HUES64 (cell line): ENCODE measurements around the gene UBASH3B.

Experiments used
- H3K27ac ChIP-seq: 2 replicates; pipeline ENCODE4 v1.7.0; 2013; ENCODE audit warnings: low read depth, low read length, inconsistent platforms
- H3K27me3 ChIP-seq: 2 replicates; pipeline ENCODE4 v1.6.1; 2013; ENCODE audit warnings: mild to moderate bottlenecking, low read length; ENCODE audit not compliant: insufficient read depth
- H3K36me3 ChIP-seq: 2 replicates; pipeline ENCODE4 v1.6.1; 2013; ENCODE audit warnings: mild to moderate bottlenecking, low read length; ENCODE audit not compliant: insufficient read depth
- H3K4me1 ChIP-seq: 2 replicates; pipeline ENCODE4 v1.6.1; 2013; ENCODE audit warnings: mild to moderate bottlenecking, low read length, moderate library complexity; ENCODE audit not compliant: insufficient read depth
- H3K4me3 ChIP-seq: 2 replicates; pipeline ENCODE4 v1.5.1; 2013; ENCODE audit warnings: mild to moderate bottlenecking, low read length, moderate library complexity
- H3K9ac ChIP-seq: 2 replicates; pipeline ENCODE4 v1.6.1; 2013; ENCODE audit warnings: mild to moderate bottlenecking, low read depth, low read length
- H3K9me3 ChIP-seq: 2 replicates; pipeline ENCODE4 v1.6.1; 2013; ENCODE audit warnings: low read depth, low read length; ENCODE audit not compliant: insufficient read depth
- WGBS: fragments of 150-250, 120-280 bp; methylation state at CpG from one replicate; pipeline ENCODE4 v1.1.7; 2013; ENCODE audit warnings: missing lambda C conversion rate; 5-methylcytosine and 5-hydroxymethylcytosine counted together

UBASH3B gene

GRCh38 chr11:122807731-122808477 lies 152.4 kb downstream of the UBASH3B start:
- 91% methylated on average over 8 of the region's 8 CpGs for WGBS
- H3K9ac ChIP-seq: no peak overlapping the region
- no peak overlapping the region for H3K27ac ChIP-seq
- no peak overlapping the region for H3K4me3 ChIP-seq
- no peaks in the 10 kb centered on the region for H3K36me3 ChIP-seq
- no peaks in the 10 kb centered on the region for H3K27me3 ChIP-seq
- peaks cover 33% of the 10 kb centered on the region for H3K4me1 ChIP-seq
- no peaks in the 10 kb centered on the region for H3K9me3 ChIP-seq

GRCh38 chr11:122808478-122808869 lies 153.0 kb downstream of the UBASH3B start:
- Histone ChIP-seq H3K9me3 (no peaks in the 10 kb centered on the region), H3K9ac (no peak overlapping the region)

GRCh38 chr11:122809866-122810265 lies 154.3 kb downstream of the UBASH3B start:
- Histone ChIP-seq H3K36me3 (no peaks in the 10 kb centered on the region), H3K4me3 (no peak overlapping the region), H3K27ac (no peak overlapping the region), H3K9ac (no peak overlapping the region), H3K27me3 (no peaks in the 10 kb centered on the region), H3K4me1 (peaks cover 39% of the 10 kb centered on the region), H3K9me3 (no peaks in the 10 kb centered on the region)
- 90% methylated on average over 3 of the region's 3 CpGs for WGBS

More at GRCh38 chr11:122808478-122808869, 153.0 kb downstream of the UBASH3B start:
- WGBS: 87% methylated on average over 2 of the region's 2 CpGs
- H3K4me1 ChIP-seq: peaks cover 38% of the 10 kb centered on the region
- no peaks in the 10 kb centered on the region for H3K36me3 ChIP-seq
- no peak overlapping the region for H3K4me3 ChIP-seq
- no peaks in the 10 kb centered on the region for H3K27me3 ChIP-seq
- no peak overlapping the region for H3K27ac ChIP-seq

- Histone ChIP-seq H3K9me3 (no peaks in the 10 kb centered on the region), H3K27me3 (no peaks in the 10 kb centered on the region), H3K9ac (no peak overlapping the region), H3K36me3 (no peaks in the 10 kb centered on the region), H3K27ac (no peak overlapping the region), H3K4me3 (no peak overlapping the region), H3K4me1 (peaks cover 37% of the 10 kb centered on the region)
- WGBS: 93% methylated on average over 2 of the region's 2 CpGs
Measured at GRCh38 chr11:122811721-122812120, 156.2 kb downstream of the UBASH3B start.

- WGBS: 61% methylated on average over 3 of the region's 4 CpGs
- Histone ChIP-seq H3K4me3 (no peak overlapping the region), H3K9ac (no peak overlapping the region), H3K36me3 (no peaks in the 10 kb centered on the region), H3K27ac (peak overlapping the region; percentile 3; the same call in 1 of the 2 replicates), H3K9me3 (no peaks in the 10 kb centered on the region), H3K4me1 (peaks cover 37% of the 10 kb centered on the region), H3K27me3 (no peaks in the 10 kb centered on the region)
Measured at GRCh38 chr11:122812638-122813037, 157.1 kb downstream of the UBASH3B start.

GRCh38 chr11:122813176-122813893 lies 157.8 kb downstream of the UBASH3B start:
- WGBS: 7% methylated on average over 6 of the region's 8 CpGs
- Histone ChIP-seq H3K27ac (peak overlapping the region; percentile 73), H3K36me3 (no peaks in the 10 kb centered on the region), H3K27me3 (no peaks in the 10 kb centered on the region), H3K4me3 (peak overlapping the region; percentile 35), H3K9ac (peak overlapping the region; percentile 25; the same call in 1 of the 2 replicates), H3K4me1 (peaks cover 35% of the 10 kb centered on the region), H3K9me3 (peaks cover 5% of the 10 kb centered on the region; the same call in 1 of the 2 replicates)

GRCh38 chr11:122813894-122814270 lies 158.4 kb downstream of the UBASH3B start:
- Histone ChIP-seq H3K27ac (no peak overlapping the region), H3K36me3 (no peaks in the 10 kb centered on the region), H3K9ac (no peak overlapping the region), H3K4me1 (peaks cover 34% of the 10 kb centered on the region), H3K27me3 (no peaks in the 10 kb centered on the region), H3K9me3 (peaks cover 10% of the 10 kb centered on the region; the same call in 1 of the 2 replicates), H3K4me3 (peak overlapping the region; percentile 35; the same call in 1 of the 2 replicates)
- no CpG with 5 or more reads among the region's 1 CpG for WGBS

GRCh38 chr11:122814401-122814800 lies 158.9 kb downstream of the UBASH3B start:
- H3K9ac ChIP-seq: no peak overlapping the region
- H3K4me1 ChIP-seq: peaks cover 34% of the 10 kb centered on the region
- H3K4me3 ChIP-seq: no peak overlapping the region
- peaks cover 15% of the 10 kb centered on the region for H3K9me3 ChIP-seq
- H3K27ac ChIP-seq: no peak overlapping the region
- WGBS: 87% methylated on average over 1 of the region's 1 CpG
- no peaks in the 10 kb centered on the region for H3K36me3 ChIP-seq
- no peaks in the 10 kb centered on the region for H3K27me3 ChIP-seq

GRCh38 chr11:122815900-122816299 lies 160.4 kb downstream of the UBASH3B start:
- Histone ChIP-seq H3K9me3 (peaks cover 30% of the 10 kb centered on the region), H3K9ac (no peak overlapping the region), H3K36me3 (no peaks in the 10 kb centered on the region), H3K27ac (no peak overlapping the region), H3K4me3 (no peak overlapping the region), H3K4me1 (peaks cover 27% of the 10 kb centered on the region), H3K27me3 (no peaks in the 10 kb centered on the region)
- WGBS: 88% methylated on average over 5 of the region's 5 CpGs

GRCh38 chr11:122816761-122817520 lies 161.4 kb downstream of the UBASH3B start:
- Histone ChIP-seq H3K36me3 (no peaks in the 10 kb centered on the region), H3K4me1 (peaks cover 27% of the 10 kb centered on the region), H3K4me3 (no peak overlapping the region), H3K9me3 (peaks cover 38% of the 10 kb centered on the region), H3K27ac (no peak overlapping the region), H3K27me3 (no peaks in the 10 kb centered on the region), H3K9ac (no peak overlapping the region)
- 94% methylated on average over 8 of the region's 8 CpGs for WGBS

- Histone ChIP-seq H3K27ac (no peak overlapping the region), H3K36me3 (no peaks in the 10 kb centered on the region), H3K9me3 (peaks cover 59% of the 10 kb centered on the region), H3K4me1 (no peaks in the 10 kb centered on the region), H3K27me3 (no peaks in the 10 kb centered on the region), H3K4me3 (no peak overlapping the region), H3K9ac (no peak overlapping the region)
- 93% methylated on average over 1 of the region's 2 CpGs for WGBS
Measured at GRCh38 chr11:122820158-122820557, 164.6 kb downstream of the UBASH3B start.
